WERI-Rb-1 (cell line): ENCODE results near the gene WBP1.
A peak's percentile ranks its signal among the peaks of the same experiment; 100 is the strongest.

Experiments used
- DNase-seq: peaks from one replicate; pipeline ENCODE4 v3.0.0-alpha.2; 2020
- H3K27ac ChIP-seq: fragments of 250-450 bp; sonication (Bioruptor Pico); 2 replicates; pipeline ENCODE4 v1.5.1; 2020; ENCODE audit warnings: mild to moderate bottlenecking, moderate library complexity
- H3K27me3 ChIP-seq: fragments of 250-450 bp; sonication (Bioruptor Pico); 2 replicates; pipeline ENCODE4 v1.5.1; 2021; ENCODE audit warnings: mild to moderate bottlenecking, low read depth, moderate library complexity; ENCODE audit not compliant: insufficient read depth, severe bottlenecking
- H3K36me3 ChIP-seq: fragments of 250-450 bp; sonication (Bioruptor Pico); 2 replicates; pipeline ENCODE4 v1.5.1; 2020; ENCODE audit warnings: mild to moderate bottlenecking, moderate library complexity
- H3K4me3 ChIP-seq: 2 replicates; pipeline ENCODE4 v1.5.1; 2011; ENCODE audit warnings: low read depth, mild to moderate bottlenecking, control low read depth, low read length
- H3K9me3 ChIP-seq: fragments of 250-450 bp; sonication (Bioruptor Pico); 2 replicates; pipeline ENCODE4 v1.5.1; 2021; ENCODE audit warnings: mild to moderate bottlenecking, moderate library complexity; ENCODE audit not compliant: severe bottlenecking
- TF ChIP-seq, protein P1 (sequence below): IDR thresholded peaks from 2 replicates; pipeline ENCODE4 v1.5.1; 2011; ENCODE audit warnings: low read depth, mild to moderate bottlenecking, control low read depth, inconsistent platforms, low read length

The WBP1 gene

GRCh38 chr2:74426181-74426758 lies 32.0 kb upstream of the WBP1 start:
- Histone ChIP-seq H3K4me3 (no peak overlapping the region), H3K27ac (no peak overlapping the region), H3K9me3 (no peaks in the 10 kb centered on the region), H3K36me3 (peaks cover 48% of the 10 kb centered on the region), H3K27me3 (no peaks in the 10 kb centered on the region)
- DNase-seq, result peak; percentile 54
- TF ChIP-seq, protein P1, sequence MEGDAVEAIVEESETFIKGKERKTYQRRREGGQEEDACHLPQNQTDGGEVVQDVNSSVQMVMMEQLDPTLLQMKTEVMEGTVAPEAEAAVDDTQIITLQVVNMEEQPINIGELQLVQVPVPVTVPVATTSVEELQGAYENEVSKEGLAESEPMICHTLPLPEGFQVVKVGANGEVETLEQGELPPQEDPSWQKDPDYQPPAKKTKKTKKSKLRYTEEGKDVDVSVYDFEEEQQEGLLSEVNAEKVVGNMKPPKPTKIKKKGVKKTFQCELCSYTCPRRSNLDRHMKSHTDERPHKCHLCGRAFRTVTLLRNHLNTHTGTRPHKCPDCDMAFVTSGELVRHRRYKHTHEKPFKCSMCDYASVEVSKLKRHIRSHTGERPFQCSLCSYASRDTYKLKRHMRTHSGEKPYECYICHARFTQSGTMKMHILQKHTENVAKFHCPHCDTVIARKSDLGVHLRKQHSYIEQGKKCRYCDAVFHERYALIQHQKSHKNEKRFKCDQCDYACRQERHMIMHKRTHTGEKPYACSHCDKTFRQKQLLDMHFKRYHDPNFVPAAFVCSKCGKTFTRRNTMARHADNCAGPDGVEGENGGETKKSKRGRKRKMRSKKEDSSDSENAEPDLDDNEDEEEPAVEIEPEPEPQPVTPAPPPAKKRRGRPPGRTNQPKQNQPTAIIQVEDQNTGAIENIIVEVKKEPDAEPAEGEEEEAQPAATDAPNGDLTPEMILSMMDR, result no peak

DNA sequence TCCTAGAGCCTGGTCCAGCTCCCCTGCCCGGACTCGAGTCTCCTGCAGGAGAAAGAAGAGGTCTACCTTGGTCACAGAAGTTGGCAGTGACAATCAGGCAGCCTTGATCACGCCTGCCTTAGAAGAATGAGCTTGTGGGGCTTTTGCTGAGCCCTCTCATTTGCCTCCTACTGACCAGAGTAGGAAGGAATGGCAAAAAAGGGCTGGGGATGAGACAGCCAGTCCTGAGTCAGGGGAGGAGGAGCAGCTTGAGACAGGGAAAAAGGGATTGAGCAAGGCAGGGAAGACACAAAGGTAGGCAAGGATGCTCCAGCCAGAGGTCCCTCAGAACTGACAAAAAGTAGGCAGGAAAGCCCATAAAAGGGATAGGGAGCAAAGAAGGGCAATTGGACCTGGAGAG lies 30.7 kb upstream of the WBP1 start:
- no peak overlapping the region for H3K27ac ChIP-seq
- no peak for DNase-seq
- no peaks in the 10 kb centered on the region for H3K9me3 ChIP-seq
- TF ChIP-seq, protein P1, result no peak
- no peaks in the 10 kb centered on the region for H3K27me3 ChIP-seq
- H3K36me3 ChIP-seq, result peaks cover 48% of the 10 kb centered on the region
- H3K4me3 ChIP-seq, result no peak overlapping the region

DNA sequence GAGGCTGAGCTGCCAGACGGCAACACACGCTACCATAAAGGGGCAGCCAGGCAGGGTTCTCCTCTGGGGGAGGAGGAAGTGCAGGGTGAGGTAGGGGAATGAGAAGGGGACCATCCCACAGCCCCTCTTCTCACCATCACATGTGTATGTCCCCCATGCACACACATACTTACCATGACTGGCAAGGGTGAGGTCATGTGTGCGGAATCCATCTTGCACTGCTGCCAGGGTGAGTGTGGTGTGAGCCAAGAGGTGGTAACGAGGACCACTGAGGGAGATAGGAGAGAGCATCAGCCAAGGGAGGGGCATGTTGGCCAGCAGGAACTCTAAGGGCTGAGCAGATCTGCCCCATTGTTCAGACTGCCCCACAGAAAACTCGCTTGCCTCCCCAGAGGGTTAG lies 29.6 kb upstream of the WBP1 start:
- Histone ChIP-seq H3K36me3 (peaks cover 48% of the 10 kb centered on the region), H3K9me3 (no peaks in the 10 kb centered on the region), H3K27me3 (no peaks in the 10 kb centered on the region), H3K27ac (no peak overlapping the region), H3K4me3 (no peak overlapping the region)
- no peak for DNase-seq
- TF ChIP-seq, protein P1, result no peak

GRCh38 chr2:74429487-74430451 lies 28.5 kb upstream of the WBP1 start:
- no peaks in the 10 kb centered on the region for H3K27me3 ChIP-seq
- H3K4me3 ChIP-seq, result no peak overlapping the region
- no peak for DNase-seq
- no peak overlapping the region for H3K27ac ChIP-seq
- H3K9me3 ChIP-seq, result no peaks in the 10 kb centered on the region
- TF ChIP-seq, protein P1, result no peak
- H3K36me3 ChIP-seq, result peaks cover 46% of the 10 kb centered on the region

DNA sequence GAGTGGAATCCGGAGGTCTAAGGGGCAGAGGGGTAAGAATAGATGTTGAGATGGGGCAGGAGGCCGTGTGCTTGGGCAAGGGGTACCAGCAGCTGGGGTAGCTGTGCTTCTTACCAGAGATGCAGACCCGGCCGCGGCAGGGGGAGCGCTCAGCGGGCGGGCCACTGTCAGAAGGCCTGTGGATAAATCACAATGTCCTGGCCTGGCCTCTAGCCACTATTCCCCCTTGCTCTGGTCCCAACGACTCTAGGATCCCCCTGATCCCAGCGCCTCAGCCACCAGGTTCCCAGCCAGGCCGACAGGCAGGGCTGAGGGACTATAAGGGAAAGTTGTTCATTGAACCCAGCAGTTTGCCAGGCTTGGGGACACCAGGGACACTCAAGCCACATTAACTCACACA lies 27.7 kb upstream of the WBP1 start:
- Histone ChIP-seq H3K27me3 (no peaks in the 10 kb centered on the region), H3K27ac (no peak overlapping the region), H3K9me3 (no peaks in the 10 kb centered on the region), H3K36me3 (peaks cover 39% of the 10 kb centered on the region), H3K4me3 (no peak overlapping the region)
- no peak for DNase-seq
- TF ChIP-seq, protein P1, result no peak
